CD14-positive monocyte (primary cell): ENCODE results near the gene TIMP1. TPM values are rescaled to one million over a fixed set of nuclear protein-coding genes. Genes with fewer than 3 reads are reported as not detected.

Experiments
- DNase-seq, 3 donors: peaks; one replicate each; pipeline ENCODE4 v3.0.0-alpha.2; 2011 to 2022
- H2AFZ ChIP-seq: 2 replicates; pipeline ENCODE4 v1.6.0; 2012; ENCODE audit warnings: mild to moderate bottlenecking, low read depth, low read length, inconsistent platforms; ENCODE audit not compliant: insufficient read depth, poor library complexity, severe bottlenecking
- H3K27ac ChIP-seq, 2 donors: 1 replicate in 1 of 2; 2 replicates in 1 of 2; pipeline ENCODE4 v1.5.1; 2012 to 2013; ENCODE audit warnings: low read length in 2 of 2, control low read depth in 1 of 2, inconsistent platforms in 1 of 2, low read depth in 1 of 2, mild to moderate bottlenecking in 1 of 2
- H3K27me3 ChIP-seq, 2 donors: one replicate each; pipeline versions ENCODE4 v1.6.0 to v1.6.1; 2011 to 2013; ENCODE audit warnings: low read length in 2 of 2; ENCODE audit not compliant: control insufficient read depth in 2 of 2, insufficient read depth in 2 of 2
- H3K36me3 ChIP-seq, 2 donors: replicated peaks in 1 of 2; 1 replicate in 1 of 2; 2 replicates in 1 of 2; pipeline versions ENCODE4 v1.5.1 to v1.6.1; 2012 to 2013; ENCODE audit warnings: low read length in 2 of 2, control low read depth in 1 of 2, inconsistent platforms in 1 of 2, mild to moderate bottlenecking in 1 of 2; ENCODE audit not compliant: insufficient read depth in 2 of 2, control insufficient read depth in 1 of 2
- H3K4me1 ChIP-seq, 2 donors: 1 replicate in 1 of 2; 2 replicates in 1 of 2; pipeline versions ENCODE4 v1.5.1 to v1.6.1; 2012 to 2013; ENCODE audit warnings: low read length in 2 of 2, control low read depth in 1 of 2, inconsistent platforms in 1 of 2, mild to moderate bottlenecking in 1 of 2, moderate library complexity in 1 of 2; ENCODE audit not compliant: insufficient read depth in 2 of 2, control insufficient read depth in 1 of 2
- H3K4me2 ChIP-seq: replicated peaks from 2 replicates; pipeline ENCODE3; 2012; ENCODE audit warnings: low read length, moderate library complexity, mild to moderate bottlenecking; ENCODE audit not compliant: poor library complexity, severe bottlenecking; ENCODE audit errors: extremely low read depth
- H3K4me3 ChIP-seq, 3 experiments: fragments of 200-600 bp in 1 of 3; sonication (generic) in 1 of 3; replicated peaks in 1 of 3; 1 replicate in 2 of 3; 2 replicates in 1 of 3; pipeline ENCODE4 v1.5.1; 2011 to 2013; ENCODE audit warnings: low read length in 3 of 3, mild to moderate bottlenecking in 3 of 3, control low read depth in 2 of 3, low read depth in 2 of 3, inconsistent platforms in 1 of 3, moderate library complexity in 1 of 3
- H3K79me2 ChIP-seq: 2 replicates; pipeline ENCODE4 v1.6.0; 2012; ENCODE audit warnings: mild to moderate bottlenecking, control low read depth, inconsistent platforms, low read length, moderate library complexity; ENCODE audit not compliant: insufficient read depth
- H3K9ac ChIP-seq: 2 replicates; pipeline ENCODE4 v1.6.0; 2017; ENCODE audit warnings: low read length, mild to moderate bottlenecking; ENCODE audit not compliant: insufficient read depth, poor library complexity, severe bottlenecking
- H3K9me3 ChIP-seq, 2 donors: replicated peaks in 1 of 2; 1 replicate in 1 of 2; 2 replicates in 1 of 2; pipeline versions ENCODE4 v1.5.1 to v1.6.1; 2012 to 2013; ENCODE audit warnings: low read length in 2 of 2, control low read depth in 1 of 2; ENCODE audit not compliant: control insufficient read depth in 1 of 2, insufficient read depth in 1 of 2
- H4K20me1 ChIP-seq: 2 replicates; pipeline ENCODE4 v1.6.0; 2012; ENCODE audit warnings: mild to moderate bottlenecking, low read length, control low read depth, moderate library complexity; ENCODE audit not compliant: insufficient read depth
- H3K27ac Mint-ChIP-seq, 7 donors: one replicate each; pipeline ENCODE4 v1.8.0; 2020; ENCODE audit warnings: mild to moderate bottlenecking in 7 of 7, mixed read lengths in 7 of 7, moderate library complexity in 6 of 7, inconsistent platforms in 2 of 7
- H3K27me3 Mint-ChIP-seq, 3 donors: one replicate each; pipeline ENCODE4 v1.8.0; 2021 to 2022; ENCODE audit warnings: low read depth in 3 of 3, mild to moderate bottlenecking in 3 of 3, mixed read lengths in 3 of 3, moderate library complexity in 3 of 3, inconsistent platforms in 1 of 3
- H3K36me3 Mint-ChIP-seq, 2 donors: one replicate each; pipeline ENCODE4 v1.8.0; 2020; ENCODE audit warnings: mixed read lengths in 2 of 2, inconsistent platforms in 1 of 2, mild to moderate bottlenecking in 1 of 2
- H3K4me1 Mint-ChIP-seq: one replicate; pipeline ENCODE4 v1.8.0; 2020; ENCODE audit warnings: mild to moderate bottlenecking, mixed read lengths
- H3K4me3 Mint-ChIP-seq, 2 donors: one replicate each; pipeline ENCODE4 v1.8.0; 2020; ENCODE audit warnings: mild to moderate bottlenecking in 2 of 2, mixed read lengths in 2 of 2, moderate library complexity in 1 of 2
- H3K9me3 Mint-ChIP-seq, 7 donors: one replicate each; pipeline ENCODE4 v1.8.0; 2020 to 2022; ENCODE audit warnings: mixed read lengths in 7 of 7, mild to moderate bottlenecking in 6 of 7, moderate library complexity in 6 of 7, inconsistent platforms in 2 of 7
- WGBS: methylation state at CpG from one replicate; pipeline ENCODE4 v1.1.5; 2013; ENCODE audit warnings: missing lambda C conversion rate; ENCODE audit not compliant: insufficient coverage; 5-methylcytosine and 5-hydroxymethylcytosine counted together
- intact Hi-C, 2 donors: fragments of 100-400 bp; cut with micrococcal nuclease; formaldehyde crosslinking; loops; one replicate each; pipeline versions ENCODE4 v1.15.0 to v1.15.1; 2023
- polyA plus RNA-seq, 3 donors: library from polyadenylated mRNA; depleted of rRNA in 1 of 3; unstranded in 2 of 3; stranded (reverse) in 1 of 3; fragments of 300-500 nt in 2 of 3; fragments of >200 nt in 1 of 3; fragmentation: Illumina TruSeq in 2 of 3; gene quantifications; 1 replicate in 2 of 3; 2 replicates in 1 of 3; pipeline ENCODE4 v1.2.3, GENCODE V29; 2012 to 2021
- TF ChIP-seq, protein P1 (sequence below): fragments of 200-600 bp; IDR thresholded peaks from one replicate; pipeline ENCODE4 v1.8.0; 2022; ENCODE audit warnings: antibody characterized with exemption, mild to moderate bottlenecking

Gene TIMP1
- polyA plus RNA-seq, 3 donors, result 591 to 682 (median 632) TPM

DNA sequence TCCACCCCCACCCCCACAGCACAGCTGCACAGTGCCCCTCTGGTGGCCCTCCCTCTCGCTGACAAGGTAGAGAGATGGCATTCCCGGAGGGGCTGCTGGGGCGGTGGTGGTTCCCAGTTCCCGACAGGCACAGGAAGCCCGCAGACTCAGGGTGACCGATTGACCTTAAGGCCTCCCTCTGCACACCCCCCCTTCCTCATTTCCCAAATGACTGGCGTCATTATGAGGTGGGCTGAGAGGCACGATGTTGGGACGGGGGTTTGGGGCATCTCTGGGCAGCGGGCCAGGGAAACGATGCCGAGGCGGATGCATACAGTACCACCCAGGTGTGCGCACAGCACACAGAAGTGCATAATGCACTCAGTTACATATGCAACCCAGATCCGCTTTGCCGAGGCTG is 3.5 kb upstream of the TIMP1 start:
- intact Hi-C loops, result loop anchor here (5.0 kb wide), 2 partner anchors 39 to 54 kb away; partner anchors contain the start of gene SYN1 (in 1 of the 2)
- Mint-ChIP-seq H3K4me1 (peaks cover 49% of the 10 kb centered on the region), H3K27me3 (peaks cover 4 to 16% (median 10%) of the 10 kb centered on the region in 3 donors), H3K9me3 (peaks cover 0 to 4% (median under 1%) of the 10 kb centered on the region in 7 donors), H3K36me3 (peaks cover 4 to 5% of the 10 kb centered on the region in 2 donors), H3K4me3 (peak overlapping the region; percentile 7 to 56), H3K27ac (peak overlapping the region; percentile 94 to 99 (median 95))
- 18% methylated on average over 4 of the region's 16 CpGs for WGBS
- H2AFZ ChIP-seq, result no peak overlapping the region
- no peaks in the 10 kb centered on the region for H3K36me3 ChIP-seq
- peaks cover 15% of the 10 kb centered on the region for H3K79me2 ChIP-seq
- peak overlapping the region in 1 of 3 experiments; percentile 54 for H3K4me3 ChIP-seq
- TF ChIP-seq, protein P1, sequence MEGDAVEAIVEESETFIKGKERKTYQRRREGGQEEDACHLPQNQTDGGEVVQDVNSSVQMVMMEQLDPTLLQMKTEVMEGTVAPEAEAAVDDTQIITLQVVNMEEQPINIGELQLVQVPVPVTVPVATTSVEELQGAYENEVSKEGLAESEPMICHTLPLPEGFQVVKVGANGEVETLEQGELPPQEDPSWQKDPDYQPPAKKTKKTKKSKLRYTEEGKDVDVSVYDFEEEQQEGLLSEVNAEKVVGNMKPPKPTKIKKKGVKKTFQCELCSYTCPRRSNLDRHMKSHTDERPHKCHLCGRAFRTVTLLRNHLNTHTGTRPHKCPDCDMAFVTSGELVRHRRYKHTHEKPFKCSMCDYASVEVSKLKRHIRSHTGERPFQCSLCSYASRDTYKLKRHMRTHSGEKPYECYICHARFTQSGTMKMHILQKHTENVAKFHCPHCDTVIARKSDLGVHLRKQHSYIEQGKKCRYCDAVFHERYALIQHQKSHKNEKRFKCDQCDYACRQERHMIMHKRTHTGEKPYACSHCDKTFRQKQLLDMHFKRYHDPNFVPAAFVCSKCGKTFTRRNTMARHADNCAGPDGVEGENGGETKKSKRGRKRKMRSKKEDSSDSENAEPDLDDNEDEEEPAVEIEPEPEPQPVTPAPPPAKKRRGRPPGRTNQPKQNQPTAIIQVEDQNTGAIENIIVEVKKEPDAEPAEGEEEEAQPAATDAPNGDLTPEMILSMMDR, result no peak
- H3K9me3 ChIP-seq, result no peaks in the 10 kb centered on the region
- H3K4me2 ChIP-seq, result peak overlapping the region; percentile 55
- H3K27me3 ChIP-seq, result peaks cover 0 to 8% of the 10 kb centered on the region in 2 donors
- no peak overlapping the region for H3K9ac ChIP-seq
- H4K20me1 ChIP-seq, result peaks cover 5% of the 10 kb centered on the region
- H3K27ac ChIP-seq, result peak overlapping the region; percentile 88 to 91
- peak in 2 of 3 donors; percentile 45 to 72 for DNase-seq
- H3K4me1 ChIP-seq, result peaks cover 49 to 76% of the 10 kb centered on the region in 2 donors

GRCh38 chrX:47579537-47579936 is 2.7 kb upstream of the TIMP1 start:
- Mint-ChIP-seq H3K36me3 (peaks cover 10 to 14% of the 10 kb centered on the region in 2 donors), H3K4me3 (peak overlapping the region; percentile 56 to 78), H3K9me3 (peaks cover 0 to 2% (median 0%) of the 10 kb centered on the region in 7 donors), H3K4me1 (peaks cover 53% of the 10 kb centered on the region), H3K27me3 (peaks cover 3 to 9% (median 8%) of the 10 kb centered on the region in 3 donors), H3K27ac (peak overlapping the region; percentile 94 to 99 (median 95))
- Histone ChIP-seq H4K20me1 (peaks cover 11% of the 10 kb centered on the region), H3K4me2 (peak overlapping the region; percentile 55), H3K4me3 (peak overlapping the region in 1 of 3 experiments; percentile 54), H3K79me2 (peaks cover 15% of the 10 kb centered on the region), H3K4me1 (peaks cover 47 to 75% of the 10 kb centered on the region in 2 donors), H3K9me3 (no peaks in the 10 kb centered on the region), H3K36me3 (peaks cover 0 to 2% of the 10 kb centered on the region in 2 donors), H3K9ac (peak overlapping the region; percentile 44), H2AFZ (no peak overlapping the region), H3K27ac (peak overlapping the region; percentile 88 to 91), H3K27me3 (peaks cover 0 to 3% of the 10 kb centered on the region in 2 donors)
- TF ChIP-seq, protein P1, result no peak
- intact Hi-C loops, result loop anchor here (5.0 kb wide), 2 partner anchors 38 to 53 kb away; partner anchors contain the start of gene SYN1 (in 1 of the 2)
- DNase-seq, result peak; percentile 88 to 94 (median 89)
- WGBS, result 0% methylated on average over 2 of the region's 9 CpGs
